Gastrocnemius medialis (tissue), 4 donors: ENCODE measurements around the gene RBM38.

ENCODE experiments used
- CTCF ChIP-seq, 5 experiments: fragments of 450-650 bp in 3 of 5; fragments of 200-600 bp in 2 of 5; sonication (generic) in 2 of 5; IDR thresholded peaks in 4 of 5; conservative IDR thresholded peaks in 1 of 5; 1 replicate in 4 of 5; 2 replicates in 1 of 5; pipeline ENCODE4 v1.5.1; 2016 to 2019; ENCODE audit warnings: antibody characterized with exemption in 5 of 5, mild to moderate bottlenecking in 3 of 5, moderate library complexity in 3 of 5
- POLR2A ChIP-seq, 2 donors: fragments of 450-650 bp; IDR thresholded peaks; one replicate each; pipeline ENCODE4 v1.6.1; 2017; ENCODE audit warnings: antibody characterized with exemption in 2 of 2, mild to moderate bottlenecking in 2 of 2, moderate library complexity in 2 of 2

DNA sequence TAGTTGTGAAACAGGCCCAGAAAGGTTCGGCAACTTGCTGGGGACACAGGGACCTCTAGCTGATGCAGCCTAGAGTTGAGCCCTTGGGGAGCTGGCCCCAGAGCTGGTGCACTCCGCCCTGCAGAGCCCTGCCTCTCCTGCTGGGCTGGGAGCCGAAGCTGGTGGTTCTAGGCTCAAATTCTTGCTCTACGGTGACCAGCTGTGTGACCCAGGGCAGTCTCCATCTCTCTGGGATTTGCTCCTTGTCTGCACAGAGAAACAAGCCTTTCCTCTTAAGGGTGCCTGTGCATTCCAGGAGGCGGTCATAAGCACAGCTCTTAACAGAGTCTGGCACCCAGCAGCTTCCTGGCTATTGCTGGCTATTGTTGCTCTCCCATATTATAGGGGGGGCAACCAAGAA is 47.4 kb downstream of the RBM38 start:
- TF ChIP-seq CTCF (IDR thresholded peaks at IDR 0.05 in 4 of 5, conservative IDR thresholded peaks at IDR 0.05 in 1 of 5) (no peak), POLR2A (IDR thresholded peaks at IDR 0.05) (no peak)
